Right lobe of liver (tissue), 6 donors: ENCODE results near the gene SETD6. TPM values are rescaled to one million over a fixed set of nuclear protein-coding genes. Genes with fewer than 3 reads are reported as not detected.

Source experiments
- ATAC-seq, 4 donors: fragments of 200-7000 bp; cut with Tn5 transposase; one replicate each; pipeline ENCODE4 v1.9.1; 2020; ENCODE audit warnings: mild to moderate bottlenecking in 4 of 4, moderate library complexity in 4 of 4
- DNase-seq, 3 donors: peaks; one replicate each; pipeline ENCODE4 v3.0.0-alpha.2; 2020
- H3K27ac ChIP-seq, 3 donors: fragments of 200-600 bp; one replicate each; pipeline ENCODE4 v1.8.0; 2022
- H3K27me3 ChIP-seq, 2 donors: fragments of 200-600 bp; one replicate each; pipeline ENCODE4 v1.8.0; 2022
- H3K36me3 ChIP-seq, 4 donors: fragments of 200-600 bp; sonication (generic) in 1 of 4; one replicate each; pipeline versions ENCODE4 v1.5.1 to v1.8.0; 2017 to 2022; ENCODE audit warnings: control low read depth in 1 of 4
- H3K4me1 ChIP-seq, 4 donors: fragments of 200-600 bp; sonication (generic) in 1 of 4; one replicate each; pipeline versions ENCODE4 v1.5.1 to v1.8.0; 2017 to 2022; ENCODE audit warnings: control low read depth in 1 of 4
- H3K4me3 ChIP-seq, 3 donors: fragments of 200-600 bp; one replicate each; pipeline ENCODE4 v1.8.0; 2022
- H3K9me3 ChIP-seq, 4 donors: fragments of 200-600 bp; sonication (generic) in 1 of 4; one replicate each; pipeline versions ENCODE4 v1.5.1 to v1.8.0; 2017 to 2022; ENCODE audit warnings: control low read depth in 1 of 4
- POLR2A ChIP-seq: fragments of 450-650 bp; IDR thresholded peaks from one replicate; pipeline ENCODE4 v1.6.1; 2017; ENCODE audit warnings: antibody characterized with exemption, mild to moderate bottlenecking
- WGBS: methylation state at CpG from one replicate; pipeline ENCODE4 v1.1.6; 2018; ENCODE audit warnings: low coverage, low lambda C conversion rate; ENCODE audit not compliant: insufficient coverage; ENCODE audit errors: missing lambda C conversion rate; 5-methylcytosine and 5-hydroxymethylcytosine counted together
- intact Hi-C, 2 donors: fragments of 100-400 bp; cut with DNase I; formaldehyde crosslinking; loops; one replicate each; pipeline versions ENCODE4 v1.11.2 to v1.14.1; 2022
- total RNA-seq, 6 experiments: library from RNA; depleted of rRNA in 2 of 6; stranded (reverse); fragments of >200 nt in 2 of 6; fragmentation: NEBNext Ultra II Directional in 3 of 6; extraction: Animal tissue kit (Norgen Biotek cat#: 25700) in 3 of 6; gene quantifications; one replicate each; pipeline versions ENCODE4 v1.1.0 to v1.2.4, GENCODE V29; 2016 to 2023
- TF ChIP-seq, protein P1 (sequence below), 4 donors: fragments of 200-600 bp in 3 of 4; fragments of 450-650 bp in 1 of 4; IDR thresholded peaks; one replicate each; pipeline versions ENCODE4 v1.5.1 to v1.8.0; 2016 to 2022; ENCODE audit warnings: antibody characterized with exemption in 4 of 4, mild to moderate bottlenecking in 2 of 4
- donor health status: DM: no; HTN: yes; CAD: no.
- donor health status: DM: no; HTN: no; CAD: no.
- donor health status: DM: no; HTN: no; CAD: no.
- donor health status: DM: no; HTN: yes; CAD: no.
- donor health status: DM: no; HTN: yes; CAD: no.

The SETD6 gene
- total RNA-seq, 6 experiments from 2014 or later: 6.8 to 14.5 (median 10.2) TPM

DNA sequence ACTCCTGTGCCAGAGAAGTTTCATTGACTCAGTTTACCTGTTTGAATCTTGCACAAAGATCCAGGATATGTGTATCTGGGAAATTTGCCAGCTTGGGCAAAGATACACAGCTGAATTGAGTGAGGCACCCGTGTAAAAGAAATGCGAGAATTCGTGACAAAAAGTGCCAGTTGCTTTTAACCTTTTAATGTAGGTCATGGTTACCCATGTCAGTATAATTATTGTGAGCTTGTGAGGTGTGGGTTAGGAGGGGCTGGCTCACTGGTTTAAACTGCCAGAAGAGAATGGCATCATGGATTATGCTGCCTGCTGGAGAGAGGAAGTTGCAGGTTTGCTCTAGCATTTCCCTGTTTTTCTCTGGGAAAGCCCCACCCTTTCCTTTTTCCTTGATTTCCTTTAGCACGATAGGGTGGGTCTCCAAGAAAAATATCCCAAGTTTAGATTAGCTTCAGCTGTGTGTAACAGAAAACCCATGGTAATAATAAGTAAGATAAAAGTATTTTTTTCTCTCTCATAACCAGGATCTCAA is 40.2 kb upstream of the SETD6 start:
- no peak for ATAC-seq
- TF ChIP-seq, protein P1, sequence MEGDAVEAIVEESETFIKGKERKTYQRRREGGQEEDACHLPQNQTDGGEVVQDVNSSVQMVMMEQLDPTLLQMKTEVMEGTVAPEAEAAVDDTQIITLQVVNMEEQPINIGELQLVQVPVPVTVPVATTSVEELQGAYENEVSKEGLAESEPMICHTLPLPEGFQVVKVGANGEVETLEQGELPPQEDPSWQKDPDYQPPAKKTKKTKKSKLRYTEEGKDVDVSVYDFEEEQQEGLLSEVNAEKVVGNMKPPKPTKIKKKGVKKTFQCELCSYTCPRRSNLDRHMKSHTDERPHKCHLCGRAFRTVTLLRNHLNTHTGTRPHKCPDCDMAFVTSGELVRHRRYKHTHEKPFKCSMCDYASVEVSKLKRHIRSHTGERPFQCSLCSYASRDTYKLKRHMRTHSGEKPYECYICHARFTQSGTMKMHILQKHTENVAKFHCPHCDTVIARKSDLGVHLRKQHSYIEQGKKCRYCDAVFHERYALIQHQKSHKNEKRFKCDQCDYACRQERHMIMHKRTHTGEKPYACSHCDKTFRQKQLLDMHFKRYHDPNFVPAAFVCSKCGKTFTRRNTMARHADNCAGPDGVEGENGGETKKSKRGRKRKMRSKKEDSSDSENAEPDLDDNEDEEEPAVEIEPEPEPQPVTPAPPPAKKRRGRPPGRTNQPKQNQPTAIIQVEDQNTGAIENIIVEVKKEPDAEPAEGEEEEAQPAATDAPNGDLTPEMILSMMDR (IDR thresholded peaks at IDR 0.05): no peak
- TF ChIP-seq POLR2A: no peak
- no peak for DNase-seq
- WGBS: 59% methylated on average over 4 of the region's 4 CpGs
- intact Hi-C loops: no loop called here
- Histone ChIP-seq H3K9me3 (no peaks in the 10 kb centered on the region), H3K4me1 (no peaks in the 10 kb centered on the region), H3K4me3 (no peak overlapping the region), H3K36me3 (no peaks in the 10 kb centered on the region), H3K27ac (no peak overlapping the region), H3K27me3 (no peaks in the 10 kb centered on the region)

GRCh38 chr16:58476791-58477190 is 38.5 kb upstream of the SETD6 start:
- no peaks in the 10 kb centered on the region for H3K9me3 ChIP-seq
- no peak overlapping the region for H3K4me3 ChIP-seq
- 31% methylated on average over 1 of the region's 1 CpG for WGBS
- TF ChIP-seq POLR2A: no peak
- TF ChIP-seq, protein P1 (IDR thresholded peaks at IDR 0.05): no peak
- no peaks in the 10 kb centered on the region for H3K36me3 ChIP-seq
- H3K4me1 ChIP-seq: no peaks in the 10 kb centered on the region
- DNase-seq (no peak), ATAC-seq (no peak)
- intact Hi-C loops: no loop called here
- no peaks in the 10 kb centered on the region for H3K27me3 ChIP-seq
- no peak overlapping the region for H3K27ac ChIP-seq

- WGBS: 89% methylated on average over 2 of the region's 2 CpGs
- intact Hi-C loops: no loop called here
- DNase-seq: no peak
Measured at GRCh38 chr16:58478427-58478826, 36.9 kb upstream of the SETD6 start.

GRCh38 chr16:58481226-58481869 is 34.0 kb upstream of the SETD6 start:
- 85% methylated on average over 6 of the region's 11 CpGs for WGBS
- Histone ChIP-seq H3K4me3 (no peak overlapping the region), H3K36me3 (no peaks in the 10 kb centered on the region), H3K9me3 (no peaks in the 10 kb centered on the region), H3K27me3 (no peaks in the 10 kb centered on the region), H3K4me1 (no peaks in the 10 kb centered on the region), H3K27ac (no peak overlapping the region)
- TF ChIP-seq POLR2A: no peak
- TF ChIP-seq, protein P1 (IDR thresholded peaks at IDR 0.05): no peak
- no peak for DNase-seq
- no peak for ATAC-seq
- intact Hi-C loops: loop anchor here in 1 of 2 donors (5.0 kb wide), 1 partner anchor 144 kb away; no protein-coding TSS in a partner anchor

More at GRCh38 chr16:58478427-58478826, 36.9 kb upstream of the SETD6 start:
- Histone ChIP-seq H3K27ac (no peak overlapping the region), H3K4me3 (no peak overlapping the region), H3K27me3 (no peaks in the 10 kb centered on the region), H3K4me1 (no peaks in the 10 kb centered on the region), H3K9me3 (no peaks in the 10 kb centered on the region), H3K36me3 (no peaks in the 10 kb centered on the region)
- no peak for TF ChIP-seq POLR2A
- TF ChIP-seq, protein P1 (IDR thresholded peaks at IDR 0.05): no peak
- ATAC-seq: no peak
